Measurements from ENCODE around the gene EREG.
"Not testable (repeated sequence)": the region's sequence is repeated elsewhere in the genome, so short reads cannot be mapped to it uniquely, and the experiment has no call there.

EREG gene, protein sequence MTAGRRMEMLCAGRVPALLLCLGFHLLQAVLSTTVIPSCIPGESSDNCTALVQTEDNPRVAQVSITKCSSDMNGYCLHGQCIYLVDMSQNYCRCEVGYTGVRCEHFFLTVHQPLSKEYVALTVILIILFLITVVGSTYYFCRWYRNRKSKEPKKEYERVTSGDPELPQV

GRCh38 chr4:74364652-74365491, at the start of gene EREG:
Gene EREG (plus strand): TSS chr4:74365145. CDS start chr4:74365309, 164 bp downstream.
- DNase-seq = no peak

GRCh38 chr4:74315376-74315775, 49.6 kb upstream of the EREG start:
- no peak for DNase-seq

GRCh38 chr4:74316397-74316796, 48.5 kb upstream of the EREG start:
- no peak for DNase-seq

DNA sequence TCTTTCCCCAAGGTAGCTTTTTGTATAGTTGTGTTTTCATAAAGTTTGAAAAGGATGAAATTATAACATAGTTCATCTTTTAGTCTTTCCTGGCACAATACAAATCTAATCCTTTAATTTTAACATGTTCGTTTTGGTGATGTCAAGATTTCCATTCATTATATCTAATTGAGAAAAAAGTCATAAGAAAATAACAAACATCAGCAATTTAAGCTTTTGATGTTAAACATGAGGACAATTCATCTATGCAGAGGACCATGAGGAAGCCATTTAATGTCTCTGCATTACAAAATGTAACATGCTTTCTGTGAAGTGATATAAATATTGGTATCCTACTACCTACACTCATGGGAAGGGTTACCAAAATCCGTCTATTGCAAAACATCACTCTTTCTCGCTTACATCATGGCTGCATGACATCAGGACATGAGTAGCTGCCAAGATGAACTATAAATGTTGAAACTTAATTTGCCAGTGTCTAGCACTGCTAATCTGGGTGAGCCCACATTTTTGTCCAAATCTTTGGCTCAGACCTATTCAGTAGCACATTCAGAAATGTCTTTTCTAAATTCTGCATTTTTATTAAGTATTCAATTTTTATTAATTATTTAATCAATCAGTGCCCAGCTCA, 47.2 kb upstream of the EREG start:
- no peak for DNase-seq

GRCh38 chr4:74318276-74318675, 46.7 kb upstream of the EREG start:
- no peak for DNase-seq

GRCh38 chr4:74319470-74319869, 45.5 kb upstream of the EREG start:
- DNase-seq = no peak

- DNase-seq = peak; percentile 78 to 79
Observed at GRCh38 chr4:74320559-74321118, 44.3 kb upstream of the EREG start.

- no peak for DNase-seq
Observed at GRCh38 chr4:74322301-74322700, 42.6 kb upstream of the EREG start.

DNA sequence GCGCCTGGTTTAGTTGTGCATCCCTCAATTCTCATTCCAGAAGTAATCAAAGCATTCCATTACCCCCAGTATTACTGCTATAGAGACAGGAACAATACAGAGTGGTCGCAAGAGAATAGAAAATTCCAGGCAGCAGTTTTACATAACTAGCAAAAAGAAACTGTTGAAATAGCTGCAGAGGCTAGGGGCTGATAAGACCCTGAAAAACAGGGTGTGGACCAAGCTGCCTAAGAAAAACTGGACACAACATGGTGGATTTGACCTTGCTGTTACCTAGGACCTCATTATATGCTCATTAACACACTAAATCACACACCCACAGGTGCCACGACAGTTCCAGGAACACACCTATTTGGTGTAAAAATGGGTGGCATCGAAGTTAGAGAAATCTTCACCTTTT, 41.3 kb upstream of the EREG start:
- no peak for DNase-seq

DNA sequence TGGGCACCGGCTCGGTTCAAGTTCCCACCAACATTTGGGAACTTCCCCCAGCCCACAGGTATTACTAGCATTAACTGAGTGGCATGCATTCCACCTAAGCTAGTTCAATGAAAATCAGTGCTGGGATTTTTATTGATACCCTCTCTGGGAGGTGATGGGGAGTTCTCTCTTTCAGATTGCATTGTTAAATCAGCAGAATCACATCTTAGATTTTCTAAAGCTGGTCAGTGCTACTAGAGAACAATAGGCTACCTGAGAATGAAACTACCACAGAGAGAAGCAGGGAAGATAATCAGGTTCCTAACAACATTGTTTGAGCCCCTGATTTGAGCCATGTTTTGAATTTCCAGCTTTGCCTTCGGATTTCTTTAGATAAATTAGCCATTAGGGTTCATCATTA, 40.7 kb upstream of the EREG start:
- DNase-seq = no peak

DNA sequence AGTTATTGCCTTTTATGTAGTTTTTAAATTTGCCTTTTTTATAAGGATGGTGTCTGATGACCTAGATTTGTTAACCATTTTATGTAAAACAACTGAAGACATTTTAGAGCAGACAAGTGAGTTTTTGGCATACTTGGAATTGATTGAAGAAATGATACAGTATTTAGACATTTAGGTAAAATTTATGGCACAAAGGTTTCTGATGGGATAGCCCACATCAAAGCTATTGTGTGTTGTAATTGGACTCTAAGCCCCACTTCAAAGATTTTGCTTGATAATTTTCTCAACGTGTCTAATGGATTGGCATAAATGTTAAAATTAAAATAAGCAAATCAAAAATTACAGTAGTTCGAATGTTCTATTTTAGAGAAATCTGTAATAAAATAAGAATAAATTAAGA, 39.1 kb upstream of the EREG start:
- no peak for DNase-seq

DNA sequence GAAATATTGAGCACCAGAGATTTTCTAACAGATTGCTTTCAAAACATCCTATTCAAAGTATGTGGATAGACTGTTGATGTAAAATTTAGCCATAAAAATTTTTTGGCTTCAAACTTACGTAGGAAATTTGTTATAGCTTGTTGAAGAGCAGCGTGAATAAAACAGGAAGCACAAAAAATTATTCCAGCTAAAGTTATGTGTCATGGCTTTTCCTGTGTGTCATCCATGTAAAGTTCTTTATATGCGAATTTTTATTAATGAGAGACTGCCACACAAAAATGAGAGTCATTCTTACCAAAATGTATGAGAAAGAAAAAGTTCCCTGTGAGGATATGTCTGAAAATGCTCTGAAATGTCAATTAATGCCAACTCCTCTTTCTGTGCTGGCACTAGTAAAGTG, 37.2 kb upstream of the EREG start:
- no peak for DNase-seq

DNA sequence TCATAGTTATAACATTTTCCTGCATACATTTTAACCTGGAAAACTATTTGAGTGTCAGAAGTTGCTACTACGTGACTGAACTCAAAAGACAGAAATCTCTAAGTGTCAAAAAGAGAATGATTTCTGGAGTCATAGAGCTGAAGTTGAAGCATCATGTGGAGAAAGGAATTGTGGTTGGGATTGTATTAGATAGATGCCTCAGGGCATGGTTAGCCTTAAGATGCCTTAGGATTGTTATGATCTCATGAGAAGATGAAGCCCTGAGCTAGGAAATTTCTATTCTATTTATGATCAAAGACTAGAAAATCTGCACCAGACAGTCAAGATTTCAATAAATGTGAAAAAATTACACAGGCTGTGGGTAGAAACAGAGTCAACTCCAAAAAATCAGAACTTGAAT, 36.4 kb upstream of the EREG start:
- no peak for DNase-seq

DNA sequence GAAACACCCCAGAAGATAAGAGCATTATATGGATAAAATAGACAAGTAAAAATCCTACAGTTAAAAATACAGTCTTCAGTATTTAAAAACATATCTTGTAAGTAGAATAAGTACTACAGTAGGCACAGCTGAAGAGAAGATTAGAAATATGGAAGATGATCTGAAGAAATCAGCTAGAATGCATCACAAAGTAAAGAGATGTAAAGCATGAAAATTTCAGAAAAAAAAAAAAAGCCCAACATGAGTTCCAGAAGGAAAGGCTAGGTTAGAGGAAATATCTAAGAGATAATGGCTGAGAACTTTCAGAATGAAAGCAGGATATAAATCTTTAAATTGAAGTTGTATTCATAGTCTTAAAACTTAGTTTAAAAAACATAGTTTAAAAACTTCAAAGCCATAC, 35.6 kb upstream of the EREG start:
- DNase-seq = no peak

- no peak for DNase-seq
Observed at GRCh38 chr4:74330295-74330750, 34.6 kb upstream of the EREG start.

GRCh38 chr4:74331252-74331651, 33.7 kb upstream of the EREG start:
- DNase-seq = no peak

GRCh38 chr4:74331944-74332343, 33.0 kb upstream of the EREG start:
- DNase-seq = no peak

DNA sequence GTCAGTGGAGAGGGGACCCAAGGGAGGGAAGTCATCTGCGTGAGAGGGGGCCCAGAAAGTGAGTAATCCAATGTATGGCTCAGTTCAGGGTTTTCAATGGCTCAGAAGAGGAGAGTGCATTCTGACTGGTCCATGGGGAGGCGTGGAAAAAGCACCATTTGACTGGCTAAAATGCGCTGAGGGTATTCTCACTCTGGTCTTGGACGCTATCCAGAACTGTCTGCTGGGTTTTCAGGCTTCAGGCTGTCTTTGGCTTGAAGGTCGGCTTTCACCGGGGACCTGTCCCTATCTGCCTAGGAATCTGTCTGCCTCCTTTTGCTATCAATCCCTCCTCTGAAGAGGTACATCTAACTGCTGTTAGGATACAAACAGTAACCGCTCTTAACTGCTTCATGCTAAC, 30.3 kb upstream of the EREG start:
- no peak for DNase-seq

DNA sequence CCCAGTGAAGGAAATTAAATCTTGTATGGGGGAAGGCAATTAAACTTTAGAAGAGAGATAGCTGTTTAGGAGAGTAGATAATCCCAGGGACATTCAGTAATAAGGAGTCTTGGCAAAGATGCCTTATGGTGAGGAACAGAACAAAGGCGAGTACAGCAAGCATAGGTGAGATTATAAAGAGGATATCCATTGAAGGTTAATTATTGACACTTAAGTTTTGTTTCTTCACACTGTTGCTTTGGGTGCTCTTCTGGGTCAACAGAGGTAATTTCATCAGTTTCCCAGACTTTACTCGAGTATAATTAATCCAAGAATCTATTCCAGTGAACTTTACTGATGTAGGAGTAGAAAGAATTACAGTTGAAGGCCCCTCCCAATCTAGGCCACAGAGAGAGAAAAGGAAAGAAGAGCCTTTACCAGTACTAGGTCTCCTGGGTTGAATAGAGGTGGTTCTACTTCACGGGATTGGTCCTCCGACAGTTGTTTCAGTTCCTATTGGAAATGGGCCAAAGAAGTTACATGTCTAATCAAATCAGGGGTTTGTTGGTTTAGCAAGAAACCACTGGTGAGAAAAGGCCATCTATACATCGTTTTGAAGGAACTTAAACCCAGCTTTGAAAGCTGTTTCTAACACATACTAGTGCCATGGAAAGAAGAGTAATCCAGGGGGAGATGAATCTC, 29.5 kb upstream of the EREG start:
- no peak for DNase-seq

DNA sequence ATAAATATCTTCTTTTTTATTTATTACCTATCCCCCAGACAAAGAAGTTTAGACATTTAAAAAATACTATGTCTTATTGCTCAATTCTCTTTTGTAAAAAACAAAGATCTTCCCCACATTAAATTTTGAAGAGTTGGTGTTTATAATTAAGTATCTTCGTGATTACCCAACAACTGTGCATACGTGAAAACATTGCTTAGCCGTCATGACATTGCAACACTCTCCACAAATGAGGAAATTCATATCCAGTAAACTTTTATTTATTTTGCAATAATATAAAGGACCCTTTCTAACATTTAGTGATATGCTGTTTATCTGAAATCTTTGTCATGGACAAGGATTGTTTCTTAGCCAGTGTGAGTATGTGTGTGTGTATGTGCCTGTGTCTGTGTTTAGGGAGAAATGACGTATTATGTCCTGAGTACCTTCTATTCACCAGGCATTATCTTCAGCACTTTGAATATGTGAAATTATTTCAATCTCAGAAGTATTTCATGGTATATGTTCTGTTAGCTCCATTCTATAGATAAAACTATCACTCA, 26.1 kb upstream of the EREG start:
- DNase-seq = peak; percentile 73 to 77

DNA sequence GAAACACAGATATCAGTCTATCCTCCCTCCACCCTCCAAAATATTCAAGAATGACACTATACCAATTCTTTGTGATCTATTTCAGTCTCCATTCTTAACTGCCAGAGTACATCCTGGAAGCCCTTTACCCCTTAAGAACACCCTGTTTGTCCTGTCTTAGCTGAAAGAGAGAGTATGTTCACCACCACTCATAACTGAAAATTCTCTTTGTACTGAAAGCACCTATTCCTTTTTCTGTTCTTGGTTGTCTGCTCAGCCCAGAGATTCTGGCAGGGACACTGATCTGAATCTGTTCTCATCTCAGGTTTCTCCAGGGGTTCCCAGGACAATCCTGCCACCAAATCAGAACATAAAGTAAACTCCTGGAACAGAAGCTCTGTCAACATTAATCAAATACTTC, 25.4 kb upstream of the EREG start:
- DNase-seq = no peak

GRCh38 chr4:74340421-74340820, 24.5 kb upstream of the EREG start:
- DNase-seq = not testable (repeated sequence)

GRCh38 chr4:74344031-74344430, 20.9 kb upstream of the EREG start:
- DNase-seq = no peak
